ENCODE measurements around the gene MARCHF10. TPM values are rescaled to one million over a fixed set of nuclear protein-coding genes. Genes with fewer than 3 reads are reported as not detected.

MARCHF10 gene
- total and polyA plus RNA-seq, 9 of the 15 experiments (the other 6 are each of a cell fraction or from before 2014, with no cell fraction given): not detected

- Histone ChIP-seq H3K9me3 (replicated peaks; ENCODE audit: control insufficient read depth, insufficient read depth, low read depth, low read length) (no peaks in the 10 kb centered on the region), H3K4me1 (replicated peaks in 1 of 2; ENCODE audit: control insufficient read depth in 2 of 2, insufficient read depth in 2 of 2, low read length in 2 of 2) (no peaks in the 10 kb centered on the region), H4K20me1 (replicated peaks; ENCODE audit: control insufficient read depth, insufficient read depth, low read length) (peaks cover 4% of the 10 kb centered on the region; the same call in 1 of the 2 replicates), H3K4me3 (no peak overlapping the region), H3K9me1 (ENCODE audit: control insufficient read depth, insufficient read depth, low read length) (no peaks in the 10 kb centered on the region), H3K4me2 (ENCODE audit: insufficient read depth, low read length) (no peak overlapping the region), H2AFZ (ENCODE audit: low read depth, low read length) (no peak overlapping the region), H3K36me3 (ENCODE audit: control insufficient read depth, insufficient read depth, low read length) (no peaks in the 10 kb centered on the region), H3K9ac (ENCODE audit: insufficient read depth in 1 of 2, low read depth in 2 of 2, low read length in 2 of 2) (no peak overlapping the region), H3K27me3 (ENCODE audit: control insufficient read depth in 2 of 2, insufficient read depth in 2 of 2, low read length in 2 of 2) (peaks cover 53 to 58% of the 10 kb centered on the region in 2 experiments), H3K79me2 (ENCODE audit: control insufficient read depth, insufficient read depth, low read length) (no peaks in the 10 kb centered on the region), H3K27ac (ENCODE audit: extremely low read depth, low read depth, low read length) (no peak overlapping the region)
- in situ Hi-C loops (cut with MboI): no loop called here
- DNase-seq (ENCODE audit: extremely low read depth in 1 of 4, low spot score in 3 of 4): no peak
- ATAC-seq: no peak
- BruUV-seq (replicated peaks): no TSS peak
- no peak for FAIRE-seq
- 1% methylated on average over 10 of the region's 10 CpGs for WGBS (ENCODE audit: insufficient coverage, low coverage, missing lambda C conversion rate)
- POLR2A ChIA-PET: no interaction called here
- intact Hi-C loops (cut with micrococcal nuclease): no loop called here
- TF ChIP-seq SRSF1 (IDR thresholded peaks at IDR 0.05; ENCODE audit: low read depth, low read length) (no peak), ZNF583 (CRISPR knock-in tag; IDR thresholded peaks at IDR 0.05) (no peak), FOXK1 (CRISPR knock-in tag; IDR thresholded peaks at IDR 0.05; ENCODE audit: borderline replicate concordance) (no peak), SIN3A (IDR thresholded peaks at IDR 0.05; ENCODE audit: borderline replicate concordance in 2 of 2, control insufficient read depth in 1 of 2, low read depth in 2 of 2, low read length in 2 of 2) (no peak), TCF7L2 (IDR thresholded peaks at IDR 0.05; ENCODE audit: low read depth, low read length) (no peak), TRIM24 (IDR thresholded peaks at IDR 0.05) (no peak), HDAC6 (IDR thresholded peaks at IDR 0.05; ENCODE audit: low read depth, low read length) (no peak), KDM5B (IDR thresholded peaks at IDR 0.05; ENCODE audit: insufficient replicate concordance, low read depth, low read length) (no peak), ZBTB2 (IDR thresholded peaks at IDR 0.05) (no peak), JUND (IDR thresholded peaks at IDR 0.05; ENCODE audit: borderline replicate concordance, low read depth, low read length) (no peak), JUND (tag; IDR thresholded peaks at IDR 0.05; ENCODE audit: borderline replicate concordance, low read depth, low read length) (no peak), SMARCE1 (IDR thresholded peaks at IDR 0.05) (no peak), RAD51 (IDR thresholded peaks at IDR 0.05; ENCODE audit: borderline replicate concordance, low read depth) (no peak), KLF16 (IDR thresholded peaks at IDR 0.05) (no peak), CXXC5 (CRISPR knock-in tag; IDR thresholded peaks at IDR 0.05) (no peak), ZBTB7A (IDR thresholded peaks at IDR 0.05; ENCODE audit: borderline replicate concordance, control insufficient read depth, low read depth, low read length) (no peak), ELF2 (CRISPR knock-in tag; IDR thresholded peaks at IDR 0.05) (no peak), CBX3 (IDR thresholded peaks at IDR 0.05; ENCODE audit: borderline replicate concordance in 1 of 2, low read length in 2 of 2) (no peak), TSHZ1 (CRISPR knock-in tag; IDR thresholded peaks at IDR 0.05) (no peak)
- CTCF ChIA-PET (ENCODE audit: low intra/inter-chr PET ratio): no interaction called here
These were observed 52.8 kb downstream of the MARCHF10 start for GRCh38 chr17:62755141-62755851.

Measured in K562 (cell line).